GM18517 (cell line): Measurements from ENCODE around the gene LIN7B.
"Not testable (repeated sequence)": the region's sequence is repeated elsewhere in the genome, so short reads cannot be mapped to it uniquely, and the experiment has no call there.

Source experiments
- ATAC-seq: cut with Tn5 transposase; IDR thresholded peaks from one replicate; pipeline ENCODE4 v1.9.1; 2021; ENCODE audit warnings: mild to moderate bottlenecking, moderate library complexity; ENCODE audit not compliant: unreplicated experiment

The LIN7B gene

GRCh38 chr19:49113762-49114629, at the start of gene LIN7B:
Gene LIN7B, plus strand, starts transcription at chr19:49114370. Its CDS starts 35 bp downstream, at chr19:49114405.
- ATAC-seq: peak; percentile 38

GRCh38 chr19:49064768-49065611, 49.2 kb upstream of the LIN7B start, which contains the start of gene NTF4:
Gene NTF4, minus strand, starts transcription at chr19:49064818. Its CDS starts 2,821 bp downstream, at chr19:49061997.
- ATAC-seq: no peak

DNA sequence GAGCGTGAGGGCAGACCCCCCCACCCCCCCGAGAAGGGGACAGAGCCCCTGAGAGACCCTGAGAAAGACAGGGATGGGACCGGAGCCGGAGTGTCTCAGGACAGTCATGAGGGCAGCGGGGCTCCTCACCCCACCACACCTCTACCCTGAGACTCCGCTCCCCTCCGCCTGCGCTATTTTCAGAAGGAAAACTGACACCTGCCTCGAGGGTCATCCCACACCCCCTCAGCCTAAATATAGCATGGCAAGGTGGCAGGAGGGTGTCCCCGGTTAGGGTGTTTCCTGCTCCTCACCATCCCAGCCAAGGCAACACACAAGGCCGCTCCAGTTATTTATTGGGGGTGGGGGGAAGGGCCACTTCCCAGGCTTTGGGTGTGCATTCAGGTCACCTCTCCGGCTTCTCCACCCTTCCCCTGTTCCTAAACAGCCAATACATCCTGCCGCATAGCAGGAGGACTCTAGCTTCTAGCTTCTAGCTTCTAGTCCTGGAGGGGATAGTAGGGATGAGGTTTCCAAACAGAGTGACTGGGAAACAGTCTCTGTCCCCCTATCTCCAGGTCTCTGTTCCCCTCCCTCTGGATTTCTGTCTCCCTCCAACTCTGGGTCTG, 48.2 kb upstream of the LIN7B start:
- no peak for ATAC-seq

DNA sequence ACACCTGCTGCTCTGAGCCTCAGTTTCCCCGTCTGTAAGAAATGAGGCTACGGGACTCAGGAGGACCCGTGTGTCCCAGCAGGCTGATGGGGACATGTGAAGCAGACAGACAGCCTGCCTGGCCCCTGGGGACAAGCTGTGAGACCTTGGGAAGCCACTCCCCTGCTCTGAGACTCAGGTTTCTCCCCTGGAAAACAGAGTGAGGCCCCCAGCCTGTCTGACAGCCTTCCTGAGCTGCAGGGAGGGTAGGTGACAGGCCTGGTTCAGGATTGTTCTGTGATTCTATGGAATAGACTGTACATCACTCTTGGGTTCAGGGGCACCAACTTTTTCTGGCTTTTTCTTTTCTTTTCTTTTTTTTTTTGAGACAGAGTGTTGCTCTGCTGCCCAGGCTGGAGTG, 46.6 kb upstream of the LIN7B start:
- ATAC-seq: no peak

DNA sequence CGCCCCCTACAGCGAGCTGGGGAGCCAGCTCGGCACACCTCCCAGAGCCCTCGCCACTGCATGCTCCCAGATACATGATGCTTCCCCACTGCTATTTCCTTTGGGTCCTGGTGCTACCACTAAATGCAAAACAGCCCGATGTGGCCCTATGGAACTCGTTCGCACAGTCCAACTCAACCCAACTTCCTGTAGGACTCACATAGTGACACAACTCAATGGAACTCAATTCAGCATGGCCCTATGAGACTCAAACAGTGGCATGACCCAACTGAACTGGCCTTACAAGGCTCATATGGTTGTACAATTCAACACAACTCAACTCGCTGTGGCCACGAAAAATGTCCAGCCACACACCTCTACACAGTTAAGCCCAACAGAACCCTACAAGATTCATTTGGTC, 45.1 kb upstream of the LIN7B start:
- no peak for ATAC-seq

DNA sequence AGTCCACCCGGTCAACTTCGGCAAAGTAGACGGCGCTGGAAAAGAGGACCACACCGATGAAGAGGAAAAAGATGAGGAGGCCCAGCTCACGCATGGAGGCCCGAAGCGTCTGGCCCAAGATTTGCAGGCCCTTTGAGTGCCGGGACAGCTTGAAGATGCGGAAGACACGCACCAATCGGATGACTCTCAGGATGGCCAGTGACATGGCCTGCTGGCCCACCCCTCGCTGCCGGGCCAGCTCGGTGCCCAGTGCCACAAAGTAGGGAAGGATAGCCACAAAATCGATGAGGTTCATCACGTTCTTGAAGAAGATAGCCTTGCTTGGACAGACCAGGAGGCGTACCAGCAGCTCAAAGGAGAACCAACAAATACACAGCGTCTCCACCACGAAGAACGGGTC, 43.8 kb upstream of the LIN7B start:
- ATAC-seq: no peak

DNA sequence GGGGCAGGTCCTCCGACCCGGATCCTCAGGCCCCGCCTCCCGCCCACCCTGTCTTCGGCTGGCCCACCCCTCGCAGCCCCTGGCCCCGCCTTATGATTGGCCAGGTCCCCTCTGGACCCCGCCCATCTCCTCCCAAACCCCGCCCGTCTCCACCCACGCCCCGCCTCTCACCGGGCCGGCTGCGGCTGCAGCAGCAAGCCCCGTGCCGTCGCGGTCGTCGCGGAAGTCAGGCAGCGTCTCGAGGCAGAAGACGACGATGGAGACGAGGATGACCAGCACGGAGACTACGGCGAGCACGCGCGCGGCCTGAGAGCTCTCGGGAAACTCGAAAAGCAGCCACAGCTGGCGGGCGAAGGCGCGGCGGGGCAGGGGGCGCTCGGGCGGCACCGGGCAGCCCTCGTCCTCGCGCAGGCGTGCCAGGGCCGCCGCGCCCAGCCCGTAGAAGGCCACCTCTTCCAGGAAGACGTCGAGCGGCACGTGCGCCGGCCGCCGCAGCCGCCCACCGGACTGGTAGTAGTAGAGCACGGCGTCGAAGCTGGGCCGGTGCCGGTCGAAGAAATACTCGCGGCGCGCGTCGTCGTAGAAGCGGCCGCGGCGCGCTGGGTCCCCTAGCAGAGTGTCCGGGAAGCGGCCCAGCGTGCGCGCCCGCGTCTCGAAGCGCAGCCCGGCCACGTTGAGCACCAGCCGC, 42.2 kb upstream of the LIN7B start:
- no peak for ATAC-seq

GRCh38 chr19:49073514-49074378, 40.4 kb upstream of the LIN7B start:
- ATAC-seq: no peak

- not testable (repeated sequence) for ATAC-seq
These were observed 39.3 kb upstream of the LIN7B start for GRCh38 chr19:49074869-49075268.

- ATAC-seq: no peak
These were observed 33.8 kb upstream of the LIN7B start for GRCh38 chr19:49080392-49080791.

GRCh38 chr19:49081273-49081672, 32.9 kb upstream of the LIN7B start:
- ATAC-seq: no peak

DNA sequence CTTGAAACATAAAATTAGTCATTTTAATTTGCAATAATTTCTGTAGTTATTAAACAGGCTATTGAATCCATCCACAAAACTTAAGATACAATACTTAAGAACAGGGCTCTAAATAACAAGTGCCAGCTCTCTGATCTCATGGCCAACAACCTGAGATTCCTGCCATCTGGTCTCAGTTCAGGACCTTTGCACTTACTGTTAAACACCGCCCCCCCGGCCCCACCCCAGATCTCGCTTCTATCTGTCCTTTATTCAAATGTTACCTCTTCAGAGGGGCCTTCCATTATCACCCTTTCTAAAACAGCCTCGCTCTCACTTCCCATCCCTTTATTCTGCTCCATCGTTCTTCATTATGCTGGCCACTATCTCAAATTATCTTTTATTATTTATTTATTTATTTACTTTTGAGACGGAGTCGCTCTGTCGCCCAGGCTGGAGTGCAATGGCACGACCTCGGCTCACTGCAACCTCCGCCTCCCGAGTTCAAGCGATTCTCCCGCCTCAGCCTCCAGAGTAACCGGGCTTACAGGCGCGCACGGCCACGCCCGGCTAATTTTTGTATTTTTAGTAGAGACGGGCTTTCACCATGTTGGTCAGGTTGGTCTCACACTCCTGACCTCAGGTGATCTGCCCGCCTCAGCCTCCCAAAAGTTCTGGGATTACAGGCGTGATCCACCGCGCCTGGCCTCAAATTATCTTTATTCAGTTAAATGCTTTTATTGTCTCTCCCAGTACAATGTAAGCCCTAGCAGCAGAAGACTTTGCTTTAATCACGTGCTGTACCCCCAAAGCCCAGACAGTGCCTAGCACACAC, 29.8 kb upstream of the LIN7B start:
- ATAC-seq: no peak

DNA sequence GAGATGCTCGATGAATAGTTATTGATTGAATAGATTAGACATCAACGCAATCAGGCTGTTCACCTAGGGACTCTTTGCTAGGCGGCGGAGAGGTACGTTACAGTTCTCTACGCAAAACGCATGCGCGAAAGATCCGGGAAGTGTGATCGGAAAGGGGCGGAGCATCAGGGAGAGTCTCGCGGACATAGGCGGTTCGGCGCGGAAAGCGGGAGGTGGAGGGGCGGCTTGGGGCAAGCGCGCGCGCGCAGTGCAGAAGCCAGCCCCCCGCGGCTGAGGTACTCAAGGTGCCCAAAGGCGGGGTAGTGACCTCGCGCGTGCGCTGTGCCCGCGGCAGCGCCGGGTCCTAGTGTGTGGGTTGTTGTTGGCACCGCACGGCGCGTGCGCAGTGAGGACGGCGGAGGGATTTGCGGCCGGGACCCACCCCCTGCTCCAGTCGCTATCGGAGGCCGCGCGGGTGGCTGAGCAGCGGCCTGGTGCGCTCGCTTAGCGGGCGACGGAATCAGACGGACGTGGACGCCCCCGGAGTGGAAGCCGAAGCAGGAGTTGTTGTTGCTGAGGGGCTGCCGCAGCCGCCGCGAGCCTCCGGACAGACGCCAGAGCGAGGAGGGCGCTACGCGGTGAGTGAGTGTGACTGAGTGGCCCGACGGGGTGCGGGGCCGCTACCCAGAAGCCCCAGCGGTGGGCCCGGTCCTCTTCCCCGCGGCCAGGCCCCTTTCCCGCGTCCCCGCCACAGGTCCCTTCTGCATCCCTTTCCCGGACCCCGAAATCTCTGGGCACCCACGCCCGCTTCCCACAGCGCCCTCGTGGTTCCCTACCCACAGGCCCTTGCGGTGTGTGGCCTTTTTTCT, 28.9 kb upstream of the LIN7B start, which contains the start of gene SNRNP70:
Gene SNRNP70 (plus strand): TSS at position 432 of the 848 bp plus-strand sequence. CDS start 964 bp downstream, outside the sequence.
- peak; percentile 77 for ATAC-seq

- no peak for ATAC-seq
These were observed 28.3 kb upstream of the LIN7B start for GRCh38 chr19:49085868-49086232.

DNA sequence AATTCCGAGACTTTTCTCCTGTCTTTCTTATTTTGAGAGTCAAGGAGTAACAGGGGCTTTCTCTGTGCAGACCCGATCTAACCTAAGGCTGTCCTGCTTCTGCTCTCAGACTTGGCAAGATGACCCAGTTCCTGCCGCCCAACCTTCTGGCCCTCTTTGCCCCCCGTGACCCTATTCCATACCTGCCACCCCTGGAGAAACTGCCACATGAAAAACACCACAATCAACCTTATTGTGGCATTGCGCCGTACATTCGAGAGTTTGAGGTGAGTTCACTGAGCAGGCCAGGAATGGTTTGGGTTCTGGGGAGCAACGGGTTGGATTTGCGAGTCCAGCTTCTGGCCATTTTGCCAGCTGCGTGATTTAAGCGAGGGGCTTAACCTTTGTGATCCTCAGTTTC, 27.9 kb upstream of the LIN7B start:
- ATAC-seq: no peak

DNA sequence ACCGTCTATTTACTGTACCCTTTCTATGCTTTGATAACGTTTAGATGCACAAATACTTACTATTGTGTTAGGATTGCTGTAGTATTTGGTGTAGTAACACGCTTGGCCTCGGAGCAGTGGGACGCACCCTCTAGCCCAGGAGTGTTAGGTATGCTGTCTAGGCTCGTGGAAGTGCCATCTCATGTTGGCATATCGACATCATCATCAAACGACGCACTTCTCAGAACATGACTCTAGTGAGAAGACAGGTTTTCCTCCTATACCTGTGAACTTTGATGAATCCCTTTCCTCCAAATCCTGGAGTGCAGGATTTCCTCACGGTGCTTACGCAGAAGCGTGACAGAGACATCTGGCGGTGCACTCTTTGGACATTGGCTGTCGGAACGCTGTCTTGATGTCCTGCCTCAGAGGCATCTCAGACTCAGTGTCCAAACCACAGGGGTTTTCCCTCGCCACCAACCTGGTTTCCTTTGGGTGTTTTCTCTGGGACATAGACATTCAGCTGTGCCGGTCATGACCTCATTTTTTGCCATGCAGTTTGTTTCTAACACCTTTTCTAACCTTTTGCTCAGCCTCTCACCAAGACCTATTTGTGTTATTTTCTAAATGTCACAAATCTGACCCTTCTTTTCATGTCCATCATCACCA, 22.7 kb upstream of the LIN7B start:
- ATAC-seq: no peak

GRCh38 chr19:49092686-49093085, 21.5 kb upstream of the LIN7B start:
- ATAC-seq: no peak
